Loucy (cell line): ENCODE results near the gene ACOT11.
"Not testable (repeated sequence)": the region's sequence is repeated elsewhere in the genome, so short reads cannot be mapped to it uniquely, and the experiment has no call there.

Experiments used
- H2AFZ ChIP-seq: fragments of 200-600 bp; sonication (generic); 2 replicates; pipeline ENCODE4 v1.6.0; 2016; ENCODE audit warnings: antibody characterized with exemption, mild to moderate bottlenecking, low read length, moderate library complexity
- H3F3A ChIP-seq: fragments of 200-600 bp; 2 replicates; pipeline ENCODE4 v1.6.0; 2016; ENCODE audit warnings: antibody characterized with exemption, low read depth, mild to moderate bottlenecking
- H3K27me3 ChIP-seq: fragments of 200-600 bp; sonication (generic); 2 replicates; pipeline ENCODE4 v1.6.1; 2014; ENCODE audit warnings: low read length, mild to moderate bottlenecking; ENCODE audit not compliant: insufficient read depth, poor library complexity, severe bottlenecking
- H3K36me3 ChIP-seq: fragments of 200-600 bp; sonication (generic); 2 replicates; pipeline ENCODE4 v1.6.1; 2016; ENCODE audit warnings: low read length; ENCODE audit not compliant: insufficient read depth
- H3K4me1 ChIP-seq: fragments of 200-600 bp; sonication (generic); 2 replicates; pipeline ENCODE4 v1.5.1; 2014; ENCODE audit warnings: low read length, mild to moderate bottlenecking; ENCODE audit not compliant: insufficient read depth, poor library complexity, severe bottlenecking
- H3K4me2 ChIP-seq: fragments of 200-600 bp; sonication (generic); 2 replicates; pipeline ENCODE4 v1.6.0; 2014; ENCODE audit warnings: antibody characterized with exemption, low read length, low read depth, mild to moderate bottlenecking; ENCODE audit not compliant: poor library complexity, severe bottlenecking
- H3K4me3 ChIP-seq: fragments of 200-600 bp; sonication (generic); 2 replicates; pipeline ENCODE4 v1.5.1; 2014; ENCODE audit warnings: low read length, mild to moderate bottlenecking, mixed read lengths; ENCODE audit not compliant: poor library complexity, severe bottlenecking
- H3K79me2 ChIP-seq: fragments of 200-600 bp; sonication (generic); 2 replicates; pipeline ENCODE4 v1.6.1; 2014; ENCODE audit warnings: low read length; ENCODE audit not compliant: insufficient read depth
- H3K9ac ChIP-seq: fragments of 200-600 bp; sonication (generic); 2 replicates; pipeline ENCODE4 v1.6.0; 2014; ENCODE audit warnings: mild to moderate bottlenecking, low read depth, low read length, moderate library complexity; ENCODE audit not compliant: poor library complexity, severe bottlenecking
- H3K9me2 ChIP-seq: fragments of 200-600 bp; sonication (generic); replicated peaks from 2 replicates; pipeline ENCODE4 v1.6.1; 2016; ENCODE audit warnings: low read depth, low read length, mixed read lengths
- H3K9me3 ChIP-seq: fragments of 200-600 bp; sonication (generic); 2 replicates; pipeline ENCODE4 v1.6.1; 2014; ENCODE audit warnings: mild to moderate bottlenecking, antibody characterized with exemption, low read length, low read depth; ENCODE audit not compliant: insufficient read depth
- H4K20me1 ChIP-seq: fragments of 200-600 bp; sonication (generic); 2 replicates; pipeline ENCODE4 v1.6.0; 2014; ENCODE audit warnings: antibody characterized with exemption, low read length, mild to moderate bottlenecking; ENCODE audit not compliant: insufficient read depth, poor library complexity, severe bottlenecking
- EZH2phosphoT487 ChIP-seq: fragments of 200-600 bp; IDR thresholded peaks from 2 replicates; pipeline ENCODE4 v1.6.1; 2018; ENCODE audit warnings: antibody characterized with exemption, mild to moderate bottlenecking, moderate library complexity, borderline replicate concordance
- TF ChIP-seq, protein P1 (sequence below): fragments of 200-600 bp; sonication (generic); conservative IDR thresholded peaks from 2 replicates; pipeline ENCODE4 v1.5.1; 2014; ENCODE audit warnings: mild to moderate bottlenecking, antibody characterized with exemption, low read length

ACOT11 gene

GRCh38 chr1:54627196-54627595 lies 79.2 kb downstream of the ACOT11 start:
- Histone ChIP-seq H3K9ac (no peak overlapping the region), H4K20me1 (no peaks in the 10 kb centered on the region), H3F3A (no peaks in the 10 kb centered on the region), H3K4me3 (no peak overlapping the region), H3K9me2 (no peaks in the 10 kb centered on the region), H2AFZ (no peak overlapping the region), H3K27me3 (no peaks in the 10 kb centered on the region), H3K79me2 (no peaks in the 10 kb centered on the region), H3K4me2 (no peak overlapping the region), H3K9me3 (no peaks in the 10 kb centered on the region), H3K4me1 (no peaks in the 10 kb centered on the region), H3K36me3 (no peaks in the 10 kb centered on the region)
- TF ChIP-seq, protein P1, sequence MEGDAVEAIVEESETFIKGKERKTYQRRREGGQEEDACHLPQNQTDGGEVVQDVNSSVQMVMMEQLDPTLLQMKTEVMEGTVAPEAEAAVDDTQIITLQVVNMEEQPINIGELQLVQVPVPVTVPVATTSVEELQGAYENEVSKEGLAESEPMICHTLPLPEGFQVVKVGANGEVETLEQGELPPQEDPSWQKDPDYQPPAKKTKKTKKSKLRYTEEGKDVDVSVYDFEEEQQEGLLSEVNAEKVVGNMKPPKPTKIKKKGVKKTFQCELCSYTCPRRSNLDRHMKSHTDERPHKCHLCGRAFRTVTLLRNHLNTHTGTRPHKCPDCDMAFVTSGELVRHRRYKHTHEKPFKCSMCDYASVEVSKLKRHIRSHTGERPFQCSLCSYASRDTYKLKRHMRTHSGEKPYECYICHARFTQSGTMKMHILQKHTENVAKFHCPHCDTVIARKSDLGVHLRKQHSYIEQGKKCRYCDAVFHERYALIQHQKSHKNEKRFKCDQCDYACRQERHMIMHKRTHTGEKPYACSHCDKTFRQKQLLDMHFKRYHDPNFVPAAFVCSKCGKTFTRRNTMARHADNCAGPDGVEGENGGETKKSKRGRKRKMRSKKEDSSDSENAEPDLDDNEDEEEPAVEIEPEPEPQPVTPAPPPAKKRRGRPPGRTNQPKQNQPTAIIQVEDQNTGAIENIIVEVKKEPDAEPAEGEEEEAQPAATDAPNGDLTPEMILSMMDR = no peak
- no peak for TF ChIP-seq EZH2phosphoT487

GRCh38 chr1:54635804-54636203 lies 87.8 kb downstream of the ACOT11 start:
- not testable (repeated sequence) for H3K9ac ChIP-seq, H3K9me3 ChIP-seq, H3K4me1 ChIP-seq, H3K79me2 ChIP-seq, H2AFZ ChIP-seq, H3K27me3 ChIP-seq, H3K36me3 ChIP-seq, H3K4me2 ChIP-seq, H4K20me1 ChIP-seq, H3F3A ChIP-seq, H3K4me3 ChIP-seq, H3K9me2 ChIP-seq

- H3K9me2 ChIP-seq, H3F3A ChIP-seq, H3K79me2 ChIP-seq, H3K4me2 ChIP-seq, H3K27me3 ChIP-seq, H3K9me3 ChIP-seq, H3K4me1 ChIP-seq, H3K36me3 ChIP-seq, H4K20me1 ChIP-seq, H3K9ac ChIP-seq, H3K4me3 ChIP-seq, H2AFZ ChIP-seq: not testable (repeated sequence)
These were observed 88.7 kb downstream of the ACOT11 start for GRCh38 chr1:54636461-54637446.

DNA sequence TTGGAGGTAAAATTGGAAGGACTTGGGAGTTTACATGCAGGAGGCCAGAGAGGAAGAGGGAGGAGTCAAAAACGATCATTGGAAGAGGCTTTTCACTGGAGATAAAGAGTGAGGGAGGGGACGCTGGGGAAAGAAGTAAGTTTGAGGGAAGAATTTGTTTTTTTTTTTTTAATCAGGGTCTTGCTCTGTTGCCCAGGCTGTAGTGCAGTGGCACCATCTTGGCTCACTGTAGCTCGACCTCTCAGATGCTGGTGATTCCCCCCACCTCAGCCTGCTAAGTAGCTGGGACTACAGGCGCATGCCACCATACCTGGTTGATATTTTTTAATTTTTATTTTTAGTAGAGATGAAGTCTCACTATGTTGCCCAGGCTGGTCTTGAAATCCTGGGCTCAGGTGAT lies 92.3 kb downstream of the ACOT11 start:
- Histone ChIP-seq H3K36me3 (no peaks in the 10 kb centered on the region), H3K4me3 (no peak overlapping the region), H3K9ac (no peak overlapping the region), H3K27me3 (no peaks in the 10 kb centered on the region), H3K79me2 (no peaks in the 10 kb centered on the region), H2AFZ (0 out of 2 replicates have a peak overlapping the region, but pooled peaks have one; percentile 51), H3K9me2 (no peaks in the 10 kb centered on the region), H3F3A (no peaks in the 10 kb centered on the region), H3K4me1 (no peaks in the 10 kb centered on the region), H3K4me2 (no peak overlapping the region), H4K20me1 (no peaks in the 10 kb centered on the region), H3K9me3 (no peaks in the 10 kb centered on the region; the same call in 1 of the 2 replicates)
- TF ChIP-seq EZH2phosphoT487 = no peak
- TF ChIP-seq, protein P1 = no peak
